Uterus (tissue), 4 donors: ENCODE results near the gene PEMT. TPM values are rescaled to one million over a fixed set of nuclear protein-coding genes. Genes with fewer than 3 reads are reported as not detected.
"Not testable (repeated sequence)": the region's sequence is repeated elsewhere in the genome, so short reads cannot be mapped to it uniquely, and the experiment has no call there.

Experiments
- DNase-seq, 2 donors: peaks; one replicate each; pipeline ENCODE4 v3.0.0-alpha.2; 2019 to 2020
- H3K27ac ChIP-seq, 2 donors: fragments of 200-600 bp; sonication (generic); 1 replicate in 1 of 2; 2 replicates in 1 of 2; pipeline ENCODE4 v1.5.1; 2016 to 2018
- H3K27me3 ChIP-seq, 2 donors: fragments of 200-600 bp; sonication (generic); one replicate each; pipeline ENCODE4 v1.5.1; 2018 to 2019; ENCODE audit warnings: control low read depth in 1 of 2
- H3K36me3 ChIP-seq, 2 donors: fragments of 200-600 bp; sonication (generic); one replicate each; pipeline ENCODE4 v1.5.1; 2019; ENCODE audit warnings: control low read depth in 1 of 2
- H3K4me1 ChIP-seq, 2 donors: fragments of 200-600 bp; sonication (generic); one replicate each; pipeline ENCODE4 v1.5.1; 2018 to 2019; ENCODE audit warnings: control low read depth in 1 of 2
- H3K4me3 ChIP-seq, 2 donors: fragments of 200-600 bp; sonication (generic); 1 replicate in 1 of 2; 2 replicates in 1 of 2; pipeline ENCODE4 v1.5.1; 2018 to 2019; ENCODE audit warnings: mild to moderate bottlenecking in 1 of 2
- H3K9me3 ChIP-seq, 2 donors: fragments of 200-600 bp; sonication (generic); one replicate each; pipeline ENCODE4 v1.5.1; 2019; ENCODE audit warnings: control low read depth in 1 of 2
- POLR2A ChIP-seq, 2 donors: fragments of 450-650 bp; IDR thresholded peaks; one replicate each; pipeline ENCODE4 v1.6.1; 2016; ENCODE audit warnings: antibody characterized with exemption in 2 of 2, mild to moderate bottlenecking in 1 of 2, moderate library complexity in 1 of 2
- intact Hi-C: fragments of 100-400 bp; cut with DNase I; formaldehyde crosslinking; loops from one replicate; pipeline ENCODE4 v1.15.1; 2023; ENCODE audit warnings: low total_unique reads
- total RNA-seq, 4 donors: library from RNA; depleted of rRNA in 3 of 4; stranded (reverse); fragments of >200 nt in 3 of 4; gene quantifications; one replicate each; pipeline versions ENCODE4 v1.1.0 to v1.2.4, GENCODE V29; 2014 to 2023
- TF ChIP-seq, protein P1 (sequence below), 4 experiments: fragments of 200-600 bp in 2 of 4; fragments of 450-650 bp in 2 of 4; sonication (generic) in 2 of 4; IDR thresholded peaks; one replicate each; pipeline ENCODE4 v1.5.1; 2016 to 2019; ENCODE audit warnings: antibody characterized with exemption in 4 of 4, mild to moderate bottlenecking in 2 of 4, moderate library complexity in 1 of 4
- donor health status: DM: yes; HTN: yes; CAD: no.

The PEMT gene
- total RNA-seq, 4 donors from 2014 or later = 26.3 to 61.7 (median 32.2) TPM

DNA sequence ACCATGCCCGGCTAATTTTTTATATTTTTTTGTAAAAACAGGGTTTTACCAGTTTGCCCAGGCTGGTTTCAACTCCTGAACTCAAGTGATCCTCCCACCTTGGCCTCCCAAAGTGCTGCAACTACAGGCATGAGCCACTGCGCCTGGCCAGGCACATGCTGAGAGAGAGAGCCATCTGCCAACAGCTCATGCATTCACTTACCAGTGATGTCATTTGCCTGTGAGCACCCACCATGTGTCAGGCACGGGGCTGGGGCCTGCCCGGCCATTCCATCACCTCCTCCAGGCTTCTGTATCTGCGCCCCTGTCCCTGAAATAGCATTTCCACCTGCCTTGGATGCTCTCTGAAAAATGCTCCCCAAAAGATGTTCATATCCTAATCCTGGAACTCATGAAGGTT lies 43.6 kb upstream of the PEMT start:
- Histone ChIP-seq H3K4me3 (no peak overlapping the region), H3K36me3 (no peaks in the 10 kb centered on the region), H3K4me1 (no peaks in the 10 kb centered on the region), H3K27me3 (no peaks in the 10 kb centered on the region), H3K27ac (no peak overlapping the region), H3K9me3 (no peaks in the 10 kb centered on the region)
- intact Hi-C loops = no loop called here
- TF ChIP-seq, protein P1, sequence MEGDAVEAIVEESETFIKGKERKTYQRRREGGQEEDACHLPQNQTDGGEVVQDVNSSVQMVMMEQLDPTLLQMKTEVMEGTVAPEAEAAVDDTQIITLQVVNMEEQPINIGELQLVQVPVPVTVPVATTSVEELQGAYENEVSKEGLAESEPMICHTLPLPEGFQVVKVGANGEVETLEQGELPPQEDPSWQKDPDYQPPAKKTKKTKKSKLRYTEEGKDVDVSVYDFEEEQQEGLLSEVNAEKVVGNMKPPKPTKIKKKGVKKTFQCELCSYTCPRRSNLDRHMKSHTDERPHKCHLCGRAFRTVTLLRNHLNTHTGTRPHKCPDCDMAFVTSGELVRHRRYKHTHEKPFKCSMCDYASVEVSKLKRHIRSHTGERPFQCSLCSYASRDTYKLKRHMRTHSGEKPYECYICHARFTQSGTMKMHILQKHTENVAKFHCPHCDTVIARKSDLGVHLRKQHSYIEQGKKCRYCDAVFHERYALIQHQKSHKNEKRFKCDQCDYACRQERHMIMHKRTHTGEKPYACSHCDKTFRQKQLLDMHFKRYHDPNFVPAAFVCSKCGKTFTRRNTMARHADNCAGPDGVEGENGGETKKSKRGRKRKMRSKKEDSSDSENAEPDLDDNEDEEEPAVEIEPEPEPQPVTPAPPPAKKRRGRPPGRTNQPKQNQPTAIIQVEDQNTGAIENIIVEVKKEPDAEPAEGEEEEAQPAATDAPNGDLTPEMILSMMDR (IDR thresholded peaks at IDR 0.05) = no peak
- TF ChIP-seq POLR2A (IDR thresholded peaks at IDR 0.05) = no peak
- DNase-seq = no peak

DNA sequence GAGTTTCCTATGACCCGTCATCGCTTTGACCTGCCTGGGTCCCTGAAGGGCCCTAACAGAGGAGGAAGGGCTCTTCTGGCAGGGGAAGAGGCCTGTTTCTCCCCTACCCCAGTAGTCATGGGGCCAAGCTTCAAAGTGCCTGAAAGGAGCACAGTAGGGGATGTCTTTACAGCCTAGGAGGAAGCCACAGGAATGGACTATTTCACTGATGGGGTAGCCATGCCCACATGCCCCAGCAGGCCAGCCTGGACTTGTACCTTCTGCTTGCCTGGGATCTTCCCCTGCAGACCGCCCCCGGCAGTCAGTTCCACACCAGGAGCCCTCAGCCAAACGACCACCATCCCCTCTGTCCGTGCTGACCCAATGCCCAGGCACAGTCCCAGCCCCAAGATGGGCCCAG lies 41.8 kb upstream of the PEMT start:
- H3K4me3 ChIP-seq = no peak overlapping the region
- H3K36me3 ChIP-seq = no peaks in the 10 kb centered on the region
- no peak for DNase-seq
- H3K4me1 ChIP-seq = no peaks in the 10 kb centered on the region
- intact Hi-C loops = no loop called here
- no peaks in the 10 kb centered on the region for H3K9me3 ChIP-seq
- TF ChIP-seq POLR2A (IDR thresholded peaks at IDR 0.05) = no peak
- TF ChIP-seq, protein P1 (IDR thresholded peaks at IDR 0.05) = no peak
- H3K27ac ChIP-seq = no peak overlapping the region
- H3K27me3 ChIP-seq = no peaks in the 10 kb centered on the region

DNA sequence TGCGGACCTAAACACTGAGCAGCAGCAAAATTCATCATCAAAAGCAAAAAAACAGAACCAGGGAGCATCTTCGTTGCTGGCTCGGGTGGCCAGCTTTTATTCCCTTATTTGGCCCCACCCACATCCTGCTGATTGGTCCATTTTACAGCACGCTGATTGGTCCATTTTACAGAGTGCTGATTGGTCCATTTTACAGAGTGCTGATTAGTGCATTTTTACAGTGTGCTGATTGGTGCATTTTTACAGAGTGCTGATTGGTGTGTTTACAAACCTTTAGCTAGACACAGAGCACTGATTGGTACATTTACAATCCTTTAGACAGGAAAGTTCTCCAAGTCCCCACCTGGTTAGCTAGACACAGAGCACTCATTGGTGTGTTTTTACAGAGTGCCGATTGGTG lies 41.2 kb upstream of the PEMT start:
- H3K9me3 ChIP-seq, H3K4me1 ChIP-seq, H3K4me3 ChIP-seq, DNase-seq, H3K27me3 ChIP-seq, H3K36me3 ChIP-seq, H3K27ac ChIP-seq, intact Hi-C loops: not testable (repeated sequence)

DNA sequence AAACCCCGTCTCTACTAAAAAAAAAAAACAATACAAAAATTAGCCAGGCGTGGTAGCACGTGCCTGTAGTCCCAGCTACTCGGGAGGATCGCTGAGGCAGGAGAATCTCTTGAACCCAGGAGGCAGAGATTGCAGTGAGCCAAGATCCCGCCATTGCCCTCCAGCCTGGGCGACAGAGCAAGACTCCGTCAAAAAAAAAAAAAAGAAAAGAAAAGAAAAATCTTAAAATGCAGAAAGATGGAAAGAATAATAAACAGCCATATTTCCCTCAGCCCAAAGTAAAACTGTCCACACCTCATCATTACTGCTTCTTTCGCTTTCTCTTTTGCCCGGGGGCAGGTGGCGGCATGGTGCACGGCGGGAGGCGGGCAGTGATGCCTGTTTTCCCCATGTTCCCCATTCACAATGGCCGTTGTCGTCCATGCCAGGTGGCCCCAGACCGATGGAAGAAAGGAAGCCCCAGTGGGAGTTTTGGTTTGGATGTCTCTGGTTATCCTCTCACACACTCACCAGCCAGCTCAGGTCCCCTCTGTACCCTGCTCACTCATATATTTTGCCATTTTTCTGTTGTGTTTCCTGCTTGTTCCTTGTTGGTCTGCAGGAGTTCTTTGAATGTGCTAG lies 37.0 kb upstream of the PEMT start:
- DNase-seq = no peak
- Histone ChIP-seq H3K9me3 (no peaks in the 10 kb centered on the region), H3K36me3 (no peaks in the 10 kb centered on the region), H3K27ac (no peak overlapping the region), H3K27me3 (no peaks in the 10 kb centered on the region), H3K4me1 (no peaks in the 10 kb centered on the region), H3K4me3 (no peak overlapping the region)
- intact Hi-C loops = no loop called here
- no peak for TF ChIP-seq POLR2A (IDR thresholded peaks at IDR 0.05)
- TF ChIP-seq, protein P1 (IDR thresholded peaks at IDR 0.05) = no peak

DNA sequence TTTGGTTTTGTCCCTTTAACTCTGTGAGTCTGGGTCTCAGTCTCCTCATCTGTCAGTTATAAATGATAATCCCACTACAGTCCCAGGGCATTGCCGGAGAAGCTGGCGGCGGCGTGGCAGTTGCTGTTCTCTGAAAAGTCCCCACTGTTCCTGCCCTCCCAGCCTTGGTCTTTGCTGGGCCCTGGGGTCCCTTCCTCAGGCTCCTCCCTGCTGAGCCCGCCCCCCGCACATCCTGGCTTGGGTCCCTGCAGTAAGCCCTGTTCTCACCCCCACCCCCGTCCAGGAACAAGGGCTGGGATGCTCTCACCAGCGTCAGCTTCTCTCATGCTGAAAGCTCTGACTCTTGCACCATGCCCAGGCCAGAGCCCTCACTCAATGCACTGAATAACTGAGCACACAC lies 35.3 kb upstream of the PEMT start:
- Histone ChIP-seq H3K27ac (no peak overlapping the region), H3K4me1 (no peaks in the 10 kb centered on the region), H3K27me3 (no peaks in the 10 kb centered on the region), H3K4me3 (no peak overlapping the region), H3K9me3 (no peaks in the 10 kb centered on the region), H3K36me3 (no peaks in the 10 kb centered on the region)
- no peak for DNase-seq
- TF ChIP-seq, protein P1 (IDR thresholded peaks at IDR 0.05) = no peak
- no peak for TF ChIP-seq POLR2A (IDR thresholded peaks at IDR 0.05)
- intact Hi-C loops = no loop called here
